Measurements from ENCODE around the gene JAK1.
A peak's percentile ranks its signal among the peaks of the same experiment; 100 is the strongest.

Gene JAK1

DNA sequence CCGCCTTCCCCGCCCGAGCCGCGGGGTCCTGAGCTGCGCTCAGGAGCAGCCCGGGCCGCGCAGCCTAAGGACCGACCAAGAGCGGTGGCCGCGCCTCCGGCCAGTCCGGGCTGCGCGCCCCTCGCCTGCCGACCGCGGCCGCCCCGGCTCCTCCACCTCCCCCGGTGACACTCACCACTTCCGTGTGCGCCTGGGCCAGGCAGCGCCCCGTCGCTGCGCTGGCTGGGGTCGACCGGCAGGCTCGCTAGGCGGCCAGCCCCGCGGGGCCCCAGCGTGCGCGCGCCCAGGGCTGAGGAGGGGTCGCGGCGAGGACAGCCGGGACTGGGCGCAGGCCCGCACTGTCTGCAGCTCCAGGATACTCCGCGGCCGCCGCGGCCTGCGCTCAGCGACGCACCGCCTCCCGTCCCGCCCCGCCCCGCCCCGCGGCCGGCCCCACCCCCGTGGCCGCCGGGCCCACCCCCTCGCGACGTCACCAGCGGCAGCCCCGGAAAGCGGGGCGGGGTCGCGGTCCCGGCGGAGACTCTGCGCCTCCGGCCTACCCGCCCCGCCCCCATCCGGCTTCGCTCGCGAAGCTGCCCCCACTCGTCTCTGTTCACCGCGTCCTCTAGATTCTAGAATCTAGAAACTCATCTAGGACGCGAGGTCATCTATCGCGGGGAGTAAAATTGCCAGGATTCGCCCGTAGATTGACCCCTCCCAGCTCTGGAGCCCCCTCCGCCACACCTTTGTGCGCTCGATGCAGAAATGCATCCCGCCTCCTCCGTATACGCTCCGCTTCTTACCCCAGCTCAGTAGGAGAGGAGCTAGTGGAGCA lies at the start of gene JAK1:
Gene JAK1 (minus strand): TSS at position 392 of the 814 bp plus-strand sequence. CDS start 80,285 bp downstream, outside the sequence.
- DNase-seq, result peak; percentile 93

DNA sequence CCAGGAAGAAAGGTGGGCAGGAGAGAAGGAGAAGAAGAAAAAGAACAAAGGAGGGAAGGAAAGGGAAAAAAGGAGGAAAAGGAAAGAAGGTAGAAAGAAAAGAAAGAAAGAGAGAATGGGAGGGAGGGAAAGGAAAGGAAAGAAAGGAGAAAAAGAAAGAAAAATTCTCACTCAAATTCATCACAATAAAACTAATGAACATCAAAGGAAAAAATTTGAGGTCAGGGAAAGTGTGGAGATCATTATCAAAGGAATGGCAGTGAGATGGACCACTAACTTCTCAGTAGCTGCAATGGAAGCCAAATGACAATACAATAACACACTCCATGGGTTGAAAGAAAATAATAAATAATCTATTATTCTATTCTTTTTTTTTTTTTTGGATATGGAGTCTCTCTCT lies 48.0 kb upstream of the JAK1 start:
- no peak for DNase-seq

DNA sequence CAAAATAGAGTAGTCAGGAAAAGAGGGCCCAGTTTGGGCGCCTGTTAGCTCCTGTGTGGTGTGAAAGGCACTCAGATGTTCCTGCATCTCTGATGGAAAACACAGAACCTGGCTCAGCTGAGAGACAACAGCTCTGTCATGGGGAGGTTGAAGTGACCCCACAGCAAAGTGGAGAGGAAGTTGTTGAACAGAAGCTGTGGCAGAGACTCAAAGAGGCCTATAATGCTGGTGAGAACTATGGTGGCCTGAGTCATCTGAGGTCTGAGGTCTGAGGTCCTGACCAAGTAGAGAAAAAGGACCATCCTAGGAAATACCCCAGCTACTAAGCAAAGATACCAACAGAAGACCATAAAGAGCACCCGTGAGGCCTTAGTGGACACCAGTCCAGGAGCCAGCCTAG lies 45.6 kb upstream of the JAK1 start:
- DNase-seq, result peak; percentile 45

DNA sequence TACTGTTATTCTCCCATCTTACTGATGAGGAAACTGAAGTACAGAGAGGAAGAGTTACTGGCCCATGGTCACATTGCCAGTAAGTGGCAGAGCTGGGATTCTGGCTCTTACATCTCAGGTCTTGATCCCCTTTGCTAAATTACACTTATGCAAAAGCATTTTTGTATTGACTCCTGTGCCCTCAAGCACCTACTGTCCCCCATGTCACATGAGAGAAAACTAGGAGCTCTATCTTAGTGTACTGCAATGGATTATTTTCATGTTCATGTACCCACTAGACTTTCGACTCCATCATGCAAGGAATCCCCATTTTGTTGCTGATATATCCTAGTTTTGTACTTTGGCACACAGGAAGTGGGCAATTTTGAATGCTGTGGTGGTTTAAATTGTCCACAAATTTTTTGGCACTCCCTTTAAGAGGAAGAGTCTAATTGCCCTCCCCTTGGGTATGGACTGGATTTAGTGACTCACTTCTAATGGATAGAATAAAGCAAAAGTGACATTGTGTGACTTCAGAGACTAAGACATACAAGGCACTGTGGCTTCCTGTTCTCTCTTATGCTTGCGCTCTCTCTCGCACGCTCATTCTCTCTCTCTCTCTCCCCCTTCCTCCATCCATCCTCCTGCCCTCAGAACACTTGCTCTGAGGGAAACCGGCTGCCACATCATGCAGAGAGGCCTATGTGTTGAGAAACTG lies 43.5 kb upstream of the JAK1 start:
- DNase-seq, result peak; percentile 22

DNA sequence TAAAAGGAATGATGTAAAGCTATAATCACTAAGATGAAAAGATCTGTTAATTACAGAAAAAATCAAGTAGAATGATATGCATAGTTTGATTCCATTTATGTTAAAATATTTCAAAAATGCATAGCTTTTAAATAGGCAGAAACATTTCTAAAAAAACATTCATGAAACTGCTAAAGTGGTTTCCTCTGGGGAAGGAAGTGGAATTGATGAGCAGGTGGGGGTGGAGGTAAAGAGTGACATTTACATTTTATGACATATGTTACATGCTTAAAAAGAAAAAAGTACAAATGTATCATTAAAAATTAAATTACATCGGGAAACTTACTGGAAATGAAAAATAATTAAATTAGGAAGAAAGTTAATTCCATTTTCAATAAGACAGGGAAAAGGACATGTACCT lies 42.8 kb upstream of the JAK1 start:
- no peak for DNase-seq

DNA sequence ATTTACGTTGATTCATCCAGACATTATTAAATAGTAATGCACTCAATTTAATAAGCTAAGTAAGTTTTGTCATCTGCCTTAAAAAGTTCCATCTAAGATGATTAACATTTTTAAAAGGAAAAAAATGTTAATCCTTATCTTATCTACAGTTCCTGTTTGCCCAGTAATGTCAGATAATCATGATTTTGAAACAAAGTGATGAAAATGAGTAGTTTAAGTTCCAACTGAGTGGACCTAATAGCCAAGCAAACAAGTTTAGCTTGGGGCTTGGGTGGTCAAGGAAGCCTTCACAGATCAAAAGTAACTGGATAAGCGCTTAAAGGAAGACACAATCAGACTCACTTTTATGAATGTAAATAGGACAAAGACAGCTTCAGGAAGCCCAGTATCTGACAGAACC lies 40.5 kb upstream of the JAK1 start:
- no peak for DNase-seq

DNA sequence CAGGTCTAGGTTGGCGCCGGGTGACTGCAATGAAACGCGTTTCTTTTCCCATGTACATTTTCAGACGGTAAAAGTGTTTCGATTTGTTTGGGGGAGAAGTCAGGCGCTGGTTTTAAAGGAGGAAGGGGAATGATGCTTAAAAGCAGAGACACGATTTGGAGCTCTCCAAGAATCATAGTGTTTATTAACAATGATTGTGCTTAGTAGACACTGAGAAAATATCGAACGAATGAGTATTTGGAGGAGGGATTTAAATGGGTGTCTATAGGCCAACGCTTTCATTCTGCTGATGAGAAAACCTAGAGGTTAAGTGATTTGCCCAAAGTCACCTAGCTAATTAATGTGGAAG lies 36.9 kb upstream of the JAK1 start:
- no peak for DNase-seq

DNA sequence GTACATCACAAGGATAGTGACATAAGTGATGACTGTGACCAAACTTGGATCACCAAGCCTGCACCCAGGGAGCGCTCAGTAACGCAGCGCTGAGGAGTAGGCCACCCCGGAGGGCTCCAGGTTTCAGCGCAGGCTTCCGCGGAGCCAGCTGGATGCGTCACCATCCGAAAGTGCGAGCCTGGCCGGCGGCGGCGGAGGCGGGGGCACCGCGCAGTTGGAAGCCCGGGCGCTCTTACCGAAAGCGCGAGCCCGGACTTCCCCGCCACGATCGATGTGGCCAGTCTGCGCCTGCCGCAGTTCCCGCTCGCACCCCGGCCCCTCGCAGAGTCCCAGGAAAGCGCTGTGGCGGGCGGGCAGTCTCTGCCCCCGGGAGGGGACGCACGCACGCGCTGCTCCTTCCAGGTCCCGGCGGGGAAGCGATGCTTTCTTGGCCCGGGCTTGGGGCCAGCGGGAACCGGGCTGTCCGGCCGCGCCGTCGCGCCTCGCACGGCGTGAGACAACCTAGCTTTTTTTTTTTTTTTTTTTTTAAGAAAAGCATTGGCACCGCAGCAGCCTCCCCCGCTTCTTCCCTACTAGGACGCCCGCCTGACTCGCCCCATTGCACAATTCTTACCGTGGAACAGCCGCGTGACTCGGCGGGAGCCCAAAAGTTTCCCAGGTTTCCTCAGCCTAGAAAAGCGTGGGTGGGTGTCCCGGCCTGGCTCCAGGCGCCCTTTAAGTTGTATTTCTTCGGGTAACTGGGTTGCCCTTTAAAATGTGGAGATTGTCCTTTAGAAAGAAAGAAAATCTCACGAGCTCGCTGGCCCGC lies 36.4 kb upstream of the JAK1 start:
- peak; percentile 99 for DNase-seq

DNA sequence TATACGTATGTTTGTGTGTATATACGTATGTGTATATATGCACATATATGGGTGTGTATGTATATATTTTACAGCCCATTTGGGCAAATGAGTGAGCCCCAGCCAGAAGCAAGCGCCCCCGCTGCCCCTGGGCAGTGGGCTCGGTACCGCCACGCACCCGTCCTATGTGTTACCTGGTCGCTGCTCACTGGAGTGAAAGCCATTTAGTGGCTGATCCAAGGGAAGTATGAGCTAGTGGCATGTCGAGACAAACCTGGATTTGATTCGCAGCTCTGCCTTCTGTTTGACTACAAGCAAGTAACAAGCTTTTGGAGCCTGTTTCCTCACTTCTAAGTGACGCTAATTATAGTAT lies 35.8 kb upstream of the JAK1 start:
- no peak for DNase-seq

DNA sequence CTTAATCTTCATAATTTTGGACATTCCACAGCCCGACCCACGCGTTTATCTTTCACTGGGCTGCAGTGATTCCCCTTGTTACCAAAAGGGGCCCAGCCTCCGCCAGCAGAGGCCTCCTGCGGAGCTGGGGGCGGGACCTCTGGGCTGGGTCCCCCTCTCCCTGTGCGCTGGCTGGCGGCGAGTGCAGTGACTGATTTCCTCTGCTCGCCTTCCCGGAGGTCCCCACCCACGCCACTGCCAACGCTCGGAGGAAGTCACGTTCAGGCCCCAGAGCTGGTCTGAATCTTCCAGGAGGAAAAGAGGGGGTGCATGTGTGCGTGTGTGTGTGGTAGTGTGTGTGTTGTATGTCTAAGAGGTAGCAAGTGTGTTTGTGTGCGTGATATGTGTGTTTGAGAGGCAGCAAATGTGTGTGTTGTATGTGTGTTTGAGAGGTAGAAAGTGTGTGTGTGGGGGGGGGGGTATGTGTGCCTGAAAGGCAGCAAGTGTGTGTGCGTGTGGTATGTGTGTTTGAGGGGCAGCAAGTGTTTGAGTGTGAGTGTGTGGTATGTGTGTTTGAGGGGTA lies 35.0 kb upstream of the JAK1 start:
- DNase-seq, result peak; percentile 99

DNA sequence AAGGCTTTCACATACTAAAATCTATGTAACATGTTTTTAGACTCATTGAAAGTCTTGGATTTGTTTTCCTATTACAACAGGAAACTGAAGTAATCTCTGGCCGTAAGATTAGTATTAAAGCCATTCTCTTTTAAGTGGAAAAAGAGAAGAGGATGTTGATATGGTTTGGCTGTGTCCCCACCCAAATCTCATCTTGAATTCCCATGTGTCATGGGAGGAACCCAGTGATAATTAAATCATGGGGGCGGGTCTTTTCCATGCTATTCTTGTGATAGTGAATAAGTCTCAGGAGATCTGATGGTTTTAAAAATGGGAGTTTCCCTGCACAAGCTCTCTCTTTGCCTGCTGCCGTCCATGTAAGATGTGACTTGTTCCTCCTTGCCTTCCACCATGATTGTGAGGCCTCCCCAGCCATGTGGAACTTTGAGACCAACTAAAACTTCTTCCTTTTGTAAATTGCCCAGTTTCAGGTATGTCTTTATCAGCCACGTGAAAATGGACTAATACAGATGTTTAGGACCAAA lies 32.1 kb upstream of the JAK1 start:
- peak; percentile 34 for DNase-seq

DNA sequence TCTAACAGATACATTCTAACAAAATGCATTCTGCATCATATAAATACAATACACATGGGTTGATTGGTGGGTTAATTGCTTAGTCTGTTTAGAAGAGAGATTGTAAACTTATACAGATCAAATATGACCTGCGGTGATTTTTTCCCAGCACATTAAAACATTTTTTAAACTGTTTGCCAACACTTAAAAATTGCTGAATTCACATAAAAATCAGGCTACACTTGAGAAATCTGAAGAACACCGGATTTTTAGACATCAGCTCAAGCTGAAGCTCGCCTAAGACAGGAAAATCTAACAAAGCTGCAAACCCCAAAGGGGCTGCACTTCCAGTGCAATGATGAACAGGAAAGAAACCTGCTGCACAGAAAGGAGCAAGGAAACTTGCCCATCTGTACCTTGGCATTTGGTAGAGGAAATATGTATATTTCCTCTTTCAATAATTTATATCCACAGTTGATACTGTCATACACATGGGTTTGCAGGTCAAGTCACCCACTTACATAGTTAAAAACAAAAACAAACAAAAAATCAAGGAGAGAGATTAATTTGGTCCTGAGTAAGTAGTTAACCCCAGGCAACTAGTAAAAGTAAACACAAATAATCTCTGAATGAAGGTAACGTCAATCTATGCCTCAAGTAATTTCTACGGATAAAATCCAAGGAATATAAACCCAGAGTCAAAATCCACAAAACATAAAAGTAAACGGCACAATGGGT lies 30.4 kb upstream of the JAK1 start:
- no peak for DNase-seq

DNA sequence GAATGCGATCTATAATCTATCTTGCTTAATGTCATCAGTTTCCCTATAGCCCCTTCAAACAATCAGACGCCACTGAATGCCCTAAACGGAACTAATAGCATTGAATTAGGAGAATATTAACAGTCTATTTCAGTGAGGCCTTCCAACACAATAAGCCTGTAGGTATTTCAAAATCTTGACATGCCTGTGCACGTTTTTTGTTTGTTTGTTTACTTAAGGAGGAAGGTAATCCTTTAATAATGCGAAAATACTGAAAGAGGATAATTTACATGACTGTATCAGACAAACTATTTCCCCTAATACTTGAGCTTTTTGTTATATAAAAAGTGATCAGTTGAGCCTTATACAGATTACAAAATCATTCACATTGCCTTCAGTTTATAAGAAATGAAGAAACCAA lies 29.0 kb upstream of the JAK1 start:
- no peak for DNase-seq

DNA sequence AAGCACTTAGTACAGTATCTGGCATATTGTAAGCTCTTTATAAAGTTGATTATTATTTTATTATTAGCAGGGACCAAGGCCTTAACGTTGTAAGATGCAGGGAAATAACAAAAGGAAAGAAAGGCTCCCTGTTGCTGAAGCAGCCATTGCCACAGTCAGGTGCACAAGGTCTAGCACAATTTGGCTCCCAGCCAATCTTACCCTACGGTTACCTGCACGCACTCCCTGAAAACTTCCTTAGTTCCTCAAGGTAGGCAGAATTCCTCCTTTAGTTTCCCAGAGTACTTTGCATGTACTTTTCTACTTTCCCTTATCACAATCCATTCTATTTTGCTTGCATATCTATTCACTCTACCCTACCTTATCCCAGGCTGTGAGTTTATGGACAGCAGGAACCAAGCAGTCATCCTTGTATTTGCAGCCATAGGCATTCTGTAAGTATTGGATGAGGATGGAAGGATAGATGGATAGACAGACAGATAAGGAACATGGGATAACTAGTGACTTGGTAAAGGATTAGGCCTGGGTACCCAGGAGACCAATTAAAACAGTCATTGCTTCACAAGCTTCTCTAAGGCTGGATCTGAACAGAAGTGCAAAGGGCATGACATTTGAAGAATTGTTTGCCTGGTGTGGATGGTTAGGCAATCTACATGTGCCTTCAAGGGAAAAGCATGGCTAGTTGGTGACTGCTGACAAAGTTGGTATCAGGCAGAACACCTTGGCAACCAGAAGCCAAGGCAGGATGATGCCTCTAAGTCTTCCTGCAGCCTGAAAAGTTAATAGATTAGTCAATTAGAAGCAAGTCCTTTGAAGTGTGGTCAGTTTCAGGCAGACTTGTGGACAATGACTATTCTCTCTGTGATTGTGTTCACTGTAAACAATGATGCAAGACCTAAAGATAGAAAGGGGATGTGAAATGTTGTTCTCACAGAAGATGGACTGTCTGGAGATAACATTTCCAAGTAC lies 20.8 kb upstream of the JAK1 start:
- peak; percentile 79 for DNase-seq

DNA sequence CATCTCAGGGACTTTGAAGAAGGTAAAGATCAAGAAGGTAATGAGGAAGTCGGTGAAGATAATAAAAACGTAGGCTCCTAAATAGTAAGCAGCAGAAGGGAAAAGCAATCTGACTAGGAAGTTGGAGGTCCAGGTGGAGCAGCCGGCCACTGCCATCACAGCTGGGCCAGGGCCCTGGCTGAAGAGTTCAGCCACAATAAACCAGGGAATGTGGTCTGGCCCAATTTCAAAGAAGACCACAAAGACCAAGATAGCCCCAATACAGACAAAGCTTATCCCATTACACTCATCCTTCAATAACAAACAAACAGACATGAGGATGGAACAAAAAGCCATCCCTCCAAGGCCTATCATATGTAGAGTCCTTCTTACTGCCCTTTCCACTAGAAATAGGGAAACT lies 18.4 kb upstream of the JAK1 start:
- DNase-seq, result no peak

DNA sequence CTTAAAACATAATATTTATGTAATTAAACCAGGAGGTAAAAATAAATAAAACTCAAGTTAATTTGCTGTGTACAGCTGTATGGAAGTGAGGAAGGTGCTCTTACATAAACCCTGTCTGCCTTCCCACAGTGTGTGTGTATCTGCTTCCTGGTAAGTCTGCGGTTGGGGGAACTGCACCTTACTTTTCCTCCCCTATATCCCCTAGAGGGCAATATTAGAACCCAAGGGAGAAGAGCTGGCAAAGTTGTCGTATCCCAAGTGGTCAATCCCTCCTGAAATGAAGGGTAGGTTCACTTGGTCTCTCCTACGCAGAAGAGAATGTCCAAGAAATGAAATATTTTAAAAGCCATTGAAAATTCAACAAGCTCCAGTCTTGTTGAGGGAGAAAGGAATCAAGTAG lies 17.8 kb upstream of the JAK1 start:
- no peak for DNase-seq

DNA sequence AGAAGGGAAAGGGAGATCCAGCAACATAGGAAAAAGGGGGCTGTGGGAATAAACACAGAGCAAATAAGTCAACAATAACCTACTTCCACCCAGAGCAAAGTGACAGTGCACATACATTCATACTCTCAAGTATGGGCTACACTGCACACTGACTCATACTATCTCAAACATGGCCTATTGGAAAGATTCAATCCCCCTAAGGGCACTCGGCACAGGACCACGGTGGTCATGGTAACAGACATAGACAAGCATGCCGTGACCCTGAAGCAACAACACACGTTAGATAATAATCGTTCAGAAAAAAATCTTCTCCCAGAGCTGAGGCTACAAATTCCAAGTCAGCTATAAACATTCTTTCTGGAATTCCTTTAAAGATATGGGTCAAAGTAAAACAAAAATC lies 16.8 kb upstream of the JAK1 start:
- no peak for DNase-seq

DNA sequence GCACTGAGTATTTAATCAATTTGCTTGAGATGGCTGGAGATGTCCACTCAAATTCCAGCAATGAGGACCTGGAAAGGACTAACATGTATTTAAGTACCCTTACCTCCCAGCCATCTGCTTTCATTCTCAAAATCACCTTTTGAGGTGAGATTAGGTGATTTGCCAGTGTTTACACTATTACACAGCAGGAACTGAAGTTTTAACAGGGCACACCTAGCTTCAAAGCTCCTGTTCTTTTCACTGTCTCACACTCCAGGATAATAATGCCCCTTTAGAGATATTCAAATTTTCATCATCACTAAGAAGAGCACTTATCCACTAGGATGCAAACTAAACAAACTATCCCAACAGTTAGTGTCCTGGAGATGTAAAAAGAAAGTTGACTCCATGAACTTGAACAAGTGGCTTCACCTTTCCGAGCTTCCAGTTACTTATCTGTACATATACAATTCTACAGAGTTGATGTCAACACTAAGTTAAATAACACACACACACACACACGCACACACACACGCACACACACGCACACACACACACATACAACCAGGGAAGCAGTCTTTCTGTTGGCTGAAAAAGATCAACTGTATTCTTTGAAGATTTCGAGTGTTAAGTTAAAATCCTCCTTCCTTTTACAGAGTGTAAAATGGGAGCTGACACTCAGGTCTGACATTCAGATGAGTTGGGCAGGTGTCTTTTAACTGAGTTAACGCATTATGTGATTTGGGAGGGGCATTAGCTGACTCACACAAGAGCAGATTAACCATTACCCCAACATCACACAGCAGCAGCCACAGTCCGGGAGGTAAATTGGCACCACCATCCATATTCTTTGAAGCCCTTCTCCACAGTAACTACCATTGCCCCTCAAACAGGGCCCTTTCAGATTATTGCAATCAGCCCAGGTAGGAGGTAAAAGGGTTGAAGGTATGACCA lies 15.5 kb upstream of the JAK1 start:
- no peak for DNase-seq

DNA sequence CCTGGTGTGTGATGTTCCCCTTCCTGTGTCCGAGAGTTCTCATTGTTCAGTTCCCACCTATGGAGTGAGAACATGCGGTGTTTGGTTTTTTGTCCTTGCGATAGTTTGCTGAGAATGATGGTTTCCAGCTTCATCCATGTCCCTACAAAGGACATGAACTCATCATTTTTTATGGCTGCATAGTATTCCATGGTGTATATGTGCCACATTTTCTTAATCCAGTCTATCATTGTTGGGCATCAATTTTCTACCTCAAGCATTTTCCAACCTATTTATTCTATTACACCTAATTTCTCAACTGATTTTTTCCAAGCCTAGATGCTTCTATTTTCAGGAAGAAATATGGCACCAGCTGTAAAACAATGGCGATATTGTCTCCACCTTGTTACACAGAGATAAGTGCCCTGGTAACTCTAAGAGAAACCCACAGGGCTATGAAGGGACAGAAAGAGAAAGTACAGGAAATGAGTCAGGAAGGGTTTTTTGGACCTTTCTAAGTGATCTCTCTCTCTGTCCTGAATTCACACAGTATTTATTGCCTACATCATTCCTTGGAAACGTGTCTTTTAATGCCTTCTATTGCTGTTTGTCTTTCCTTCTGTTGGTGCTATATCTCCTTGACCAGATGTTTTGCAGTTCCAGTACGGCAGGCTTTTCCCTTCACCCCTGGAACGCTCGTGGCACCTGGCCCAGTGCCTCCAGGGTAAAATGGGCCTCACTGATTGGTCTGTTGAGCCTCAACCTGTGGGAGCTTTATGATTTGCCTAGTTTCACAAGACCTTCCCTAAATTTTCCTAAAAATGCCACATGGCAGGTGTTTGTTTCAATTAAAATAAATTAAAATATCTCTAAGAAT lies 14.6 kb upstream of the JAK1 start:
- peak; percentile 42 for DNase-seq

Data from suppressor macrophage treated with lipopolysaccharide for 4 hours (primary cell).